Endothelial cell of umbilical vein (primary cell): Measurements from ENCODE around the gene HPX. TPM values are rescaled to one million over a fixed set of nuclear protein-coding genes. Genes with fewer than 3 reads are reported as not detected.

Experiments
- BruUV-seq: library from RNA; stranded (reverse); fragments of 400-500 nt; replicated peaks from 2 replicates; lab custom pipeline; 2021; lab: Mats Ljungman, UMichigan
- CTCF ChIA-PET: fragments of 300-600, 350-600 bp; sonication (Branson Sonifier 250); formaldehyde crosslinking; loops from one replicate; lab custom pipeline; 2021; ENCODE audit warnings: antibody characterized with exemption, inconsistent platforms; lab: Charles Lee
- POLR2A ChIA-PET: fragments of 300-600, 350-600 bp; sonication (Branson Sonifier 250); formaldehyde crosslinking; loops from one replicate; lab custom pipeline; 2021; ENCODE audit warnings: antibody characterized with exemption, inconsistent platforms; lab: Charles Lee
- DNase-seq: peaks from one replicate; pipeline ENCODE4 v3.0.0-alpha.2; 2011; ENCODE audit warnings: low read depth, low spot score
- FAIRE-seq: peaks from 2 replicates; lab custom pipeline; 2011; peaks lifted over from hg19 to GRCh38; lab: Jason Lieb, UNC
- H2AFZ ChIP-seq: 2 replicates; pipeline ENCODE4 v1.6.0; 2012; ENCODE audit warnings: low read depth, low read length, control low read depth, inconsistent platforms
- H3K27ac ChIP-seq: 2 replicates; pipeline ENCODE4 v1.5.1; 2011; ENCODE audit warnings: low read depth, mild to moderate bottlenecking, control low read depth, low read length, moderate library complexity; ENCODE audit not compliant: insufficient read depth
- H3K27me3 ChIP-seq, 2 experiments: 2 replicates each; pipeline versions ENCODE4 v1.6.0 to v1.6.1; 2011; ENCODE audit warnings: low read length in 2 of 2, mixed read lengths in 1 of 2; ENCODE audit not compliant: control insufficient read depth in 2 of 2, insufficient read depth in 2 of 2
- H3K36me3 ChIP-seq, 2 experiments: 2 replicates in 1 of 2; 3 replicates in 1 of 2; pipeline ENCODE4 v1.5.1; 2011; ENCODE audit warnings: low read length in 2 of 2, mild to moderate bottlenecking in 1 of 2, moderate library complexity in 1 of 2; ENCODE audit not compliant: control insufficient read depth in 2 of 2, insufficient read depth in 2 of 2; ENCODE audit errors: extremely low read depth in 1 of 2
- H3K4me1 ChIP-seq: 3 replicates; pipeline ENCODE4 v1.5.1; 2011; ENCODE audit warnings: mild to moderate bottlenecking, low read length; ENCODE audit not compliant: control insufficient read depth, insufficient read depth; ENCODE audit errors: extremely low read depth
- H3K4me2 ChIP-seq: 2 replicates; pipeline ENCODE4 v1.6.1; 2011; ENCODE audit warnings: low read length, control low read depth, mixed read lengths; ENCODE audit not compliant: insufficient read depth
- H3K4me3 ChIP-seq, 3 experiments: fragments of 200-600 bp in 1 of 3; sonication (generic), shearing (Covaris generic) in 1 of 3; replicated peaks in 1 of 3; 2 replicates each; pipeline ENCODE4 v1.5.1; 2011 to 2016; ENCODE audit warnings: control low read depth in 3 of 3, low read length in 3 of 3, mild to moderate bottlenecking in 2 of 3, inconsistent platforms in 1 of 3, low read depth in 1 of 3, moderate library complexity in 1 of 3; ENCODE audit not compliant: insufficient read depth in 1 of 3
- H3K79me2 ChIP-seq: 2 replicates; pipeline ENCODE4 v1.6.0; 2012; ENCODE audit warnings: low read length, inconsistent platforms; ENCODE audit not compliant: control insufficient read depth, insufficient read depth
- H3K9ac ChIP-seq: replicated peaks from 2 replicates; pipeline ENCODE3; 2011; ENCODE audit warnings: low read length, control low read depth; ENCODE audit not compliant: insufficient read depth; ENCODE audit errors: extremely low read depth
- H3K9me1 ChIP-seq: replicated peaks from 3 replicates; pipeline ENCODE4 v1.6.0; 2011; ENCODE audit warnings: mild to moderate bottlenecking, low read length; ENCODE audit not compliant: control insufficient read depth, insufficient read depth; ENCODE audit errors: extremely low read depth
- H3K9me3 ChIP-seq: replicated peaks from 2 replicates; pipeline ENCODE4 v1.5.1; 2012; ENCODE audit warnings: low read length, inconsistent platforms; ENCODE audit not compliant: control insufficient read depth, insufficient read depth
- H4K20me1 ChIP-seq: replicated peaks from 2 replicates; pipeline ENCODE3; 2011; ENCODE audit warnings: mild to moderate bottlenecking, low read length; ENCODE audit not compliant: control insufficient read depth, insufficient read depth; ENCODE audit errors: extremely low read depth
- EZH2 ChIP-seq: IDR thresholded peaks from 2 replicates; pipeline ENCODE4 v1.6.1; 2012; ENCODE audit warnings: borderline replicate concordance, low read depth, mild to moderate bottlenecking, moderate library complexity, low read length, inconsistent platforms; ENCODE audit not compliant: severe bottlenecking
- FOS ChIP-seq: IDR thresholded peaks from 2 replicates; pipeline ENCODE4 v1.6.1; 2011; ENCODE audit warnings: mild to moderate bottlenecking, low read length, moderate library complexity, borderline replicate concordance; ENCODE audit not compliant: insufficient read depth
- GATA2 ChIP-seq: IDR thresholded peaks from 2 replicates; pipeline ENCODE4 v1.7.0; 2011; ENCODE audit warnings: low read depth, mild to moderate bottlenecking, moderate library complexity, mixed read lengths, low read length; ENCODE audit not compliant: insufficient read length, insufficient read depth
- JUN ChIP-seq: IDR thresholded peaks from 2 replicates; pipeline ENCODE4 v1.6.1; 2011; ENCODE audit warnings: borderline replicate concordance, low read depth; ENCODE audit not compliant: insufficient read length, insufficient read depth
- MYC ChIP-seq: IDR thresholded peaks from one replicate; pipeline ENCODE4 v1.6.1; 2011; ENCODE audit warnings: mild to moderate bottlenecking, low read depth, low read length
- POLR2A ChIP-seq: IDR thresholded peaks from 2 replicates; pipeline ENCODE4 v1.6.1; 2012; ENCODE audit warnings: low read depth, mild to moderate bottlenecking, control low read depth, low read length
- POLR2AphosphoS5 ChIP-seq: IDR thresholded peaks from 2 replicates; pipeline ENCODE4 v1.6.1; 2012; ENCODE audit warnings: low read depth, mild to moderate bottlenecking, control low read depth, low read length, moderate library complexity; ENCODE audit not compliant: insufficient read depth
- dilution Hi-C: fragments of 300-500 bp; cut with MboI; formaldehyde crosslinking; loops from one replicate; pipeline ENCODE4 v1.15.0; 2019; ENCODE audit warnings: low sequenced_read_pairs; ENCODE audit not compliant: extremely low pct_ligation_motif_present
- intact Hi-C: fragments of 100-400 bp; cut with micrococcal nuclease; formaldehyde crosslinking; loops from one replicate; pipeline ENCODE4 v1.10.0; 2022
- polyA plus RNA-seq, 4 experiments: library from polyadenylated mRNA; depleted of rRNA in 3 of 4; stranded (reverse) in 3 of 4; unstranded in 1 of 4; fragments of >200 nt; gene quantifications; 2 replicates each; pipeline versions ENCODE4 v1.2.1 to v1.2.3, GENCODE V29; 2011 to 2012; ENCODE audit warnings: missing spikeins in 1 of 4
- total RNA-seq: library from RNA; stranded (reverse); gene quantifications from 2 replicates; pipeline ENCODE4 v1.2.3, GENCODE V29; 2021
- TF ChIP-seq, protein P1 (sequence below), 2 donors: IDR thresholded peaks; 1 replicate in 1 of 2; 2 replicates in 1 of 2; pipeline ENCODE4 v1.5.1; 2011; ENCODE audit warnings: low read length in 2 of 2, mild to moderate bottlenecking in 2 of 2, moderate library complexity in 2 of 2, control low read depth in 1 of 2, inconsistent platforms in 1 of 2, low read depth in 1 of 2; ENCODE audit not compliant: insufficient read depth in 1 of 2; ENCODE audit errors: extremely low read depth in 1 of 2
- TF ChIP-seq, protein P2 (sequence below): IDR thresholded peaks from 2 replicates; pipeline ENCODE4 v1.6.1; 2011; ENCODE audit not compliant: insufficient read depth, insufficient read length

HPX gene
- total and polyA plus RNA-seq, 2 donors (not counting 3 experiments of a cell fraction or from before 2014, with no cell fraction given) = 1.3 to 1.5 TPM

DNA sequence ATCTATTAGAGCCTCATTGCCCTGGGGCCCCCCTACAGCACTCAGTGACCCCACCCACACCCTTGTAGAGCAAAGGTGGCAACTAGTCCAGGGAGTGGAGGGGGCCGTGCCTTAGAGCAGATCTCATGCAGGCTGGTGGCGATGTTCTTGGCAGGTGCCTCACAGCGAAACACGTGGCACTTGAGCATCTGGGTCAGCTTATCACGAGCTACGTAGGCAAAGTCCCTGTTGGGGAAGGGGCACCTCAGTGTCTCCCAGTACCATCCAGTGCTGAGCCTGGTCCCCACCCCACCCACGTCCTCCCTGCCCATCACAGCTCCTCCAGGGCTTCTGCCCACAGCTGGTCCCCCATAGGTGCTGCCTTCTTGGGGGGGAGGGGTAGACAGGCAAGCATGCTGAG, 39.3 kb downstream of the HPX start:
- intact Hi-C loops = no loop called here
- no peak overlapping the region for H3K4me2 ChIP-seq
- dilution Hi-C loops = no loop called here

DNA sequence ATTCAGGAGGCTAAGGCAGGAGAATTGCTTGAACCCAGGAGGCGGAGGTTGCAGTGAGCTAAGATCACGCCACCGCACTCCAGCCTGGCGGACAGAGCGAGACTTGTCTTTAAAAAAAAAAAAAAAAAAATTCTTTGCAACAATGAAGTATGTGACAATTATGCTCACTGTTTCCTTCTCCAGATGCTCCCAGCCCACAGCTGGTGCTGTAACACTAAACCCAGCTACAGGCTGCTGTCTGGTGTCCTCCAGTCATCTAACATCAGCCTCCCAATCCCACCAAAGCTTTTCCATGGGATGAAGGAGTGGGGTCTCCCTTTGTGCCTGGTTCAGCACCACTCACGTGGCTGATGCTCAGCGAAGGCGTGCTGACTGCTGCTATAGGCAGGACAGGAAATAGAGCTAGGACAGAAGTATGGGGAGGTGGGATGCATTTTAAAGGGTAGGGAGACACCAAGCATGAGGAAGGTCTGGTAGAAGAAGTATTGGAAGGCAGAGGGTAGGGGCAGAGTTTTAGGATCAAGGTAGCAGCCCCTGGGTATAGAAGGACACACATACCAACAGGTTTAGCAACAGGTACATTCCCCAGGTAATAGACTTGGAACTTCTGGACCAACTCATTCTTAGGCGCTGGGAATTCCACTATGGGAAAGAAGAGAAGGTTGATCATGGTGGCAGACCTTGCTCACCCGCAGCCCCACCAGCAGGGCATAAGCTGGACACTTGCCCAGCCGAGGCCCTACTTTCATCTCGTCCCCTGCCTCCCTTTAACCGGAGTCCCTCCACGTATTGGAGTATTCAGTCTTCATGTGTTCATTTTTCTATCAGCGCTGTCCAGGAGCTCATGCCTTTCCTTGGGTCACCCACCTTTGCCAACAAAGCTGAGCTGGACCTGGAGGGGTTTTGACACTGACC, 40.1 kb downstream of the HPX start:
- Histone ChIP-seq H3K36me3 (peaks cover 2 to 9% of the 10 kb centered on the region in 2 experiments), H3K4me1 (no peaks in the 10 kb centered on the region), H3K9ac (no peak overlapping the region), H4K20me1 (no peaks in the 10 kb centered on the region), H3K4me3 (no peak overlapping the region), H3K27me3 (no peaks in the 10 kb centered on the region), H2AFZ (no peak overlapping the region), H3K9me1 (no peaks in the 10 kb centered on the region), H3K27ac (no peak overlapping the region), H3K79me2 (no peaks in the 10 kb centered on the region), H3K4me2 (no peak overlapping the region), H3K9me3 (no peaks in the 10 kb centered on the region)
- ChIA-PET CTCF (interaction anchor here (0.9 to 3.2 kb wide), 5 partner anchors 8 to 43 kb away, joined by 3 to 14 read pairs (median 8); partner anchors contain the start of gene SMPD1), POLR2A (no interaction called here)
- no peak for FAIRE-seq
- no TSS peak for BruUV-seq
- dilution Hi-C loops = no loop called here
- intact Hi-C loops = no loop called here
- no peak for DNase-seq
- no peak for TF ChIP-seq GATA2
- TF ChIP-seq FOS = no peak
- no peak for TF ChIP-seq MYC
- no peak for TF ChIP-seq EZH2
- TF ChIP-seq, protein P1, sequence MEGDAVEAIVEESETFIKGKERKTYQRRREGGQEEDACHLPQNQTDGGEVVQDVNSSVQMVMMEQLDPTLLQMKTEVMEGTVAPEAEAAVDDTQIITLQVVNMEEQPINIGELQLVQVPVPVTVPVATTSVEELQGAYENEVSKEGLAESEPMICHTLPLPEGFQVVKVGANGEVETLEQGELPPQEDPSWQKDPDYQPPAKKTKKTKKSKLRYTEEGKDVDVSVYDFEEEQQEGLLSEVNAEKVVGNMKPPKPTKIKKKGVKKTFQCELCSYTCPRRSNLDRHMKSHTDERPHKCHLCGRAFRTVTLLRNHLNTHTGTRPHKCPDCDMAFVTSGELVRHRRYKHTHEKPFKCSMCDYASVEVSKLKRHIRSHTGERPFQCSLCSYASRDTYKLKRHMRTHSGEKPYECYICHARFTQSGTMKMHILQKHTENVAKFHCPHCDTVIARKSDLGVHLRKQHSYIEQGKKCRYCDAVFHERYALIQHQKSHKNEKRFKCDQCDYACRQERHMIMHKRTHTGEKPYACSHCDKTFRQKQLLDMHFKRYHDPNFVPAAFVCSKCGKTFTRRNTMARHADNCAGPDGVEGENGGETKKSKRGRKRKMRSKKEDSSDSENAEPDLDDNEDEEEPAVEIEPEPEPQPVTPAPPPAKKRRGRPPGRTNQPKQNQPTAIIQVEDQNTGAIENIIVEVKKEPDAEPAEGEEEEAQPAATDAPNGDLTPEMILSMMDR (IDR thresholded peaks at IDR 0.05; ENCODE audit: extremely low read depth in 1 of 2, insufficient read depth in 1 of 2, low read depth in 1 of 2, low read length in 2 of 2) = no peak
- no peak for TF ChIP-seq POLR2AphosphoS5
- TF ChIP-seq POLR2A = no peak
- no peak for TF ChIP-seq JUN
- TF ChIP-seq, protein P2, sequence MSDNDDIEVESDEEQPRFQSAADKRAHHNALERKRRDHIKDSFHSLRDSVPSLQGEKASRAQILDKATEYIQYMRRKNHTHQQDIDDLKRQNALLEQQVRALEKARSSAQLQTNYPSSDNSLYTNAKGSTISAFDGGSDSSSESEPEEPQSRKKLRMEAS = no peak

More for the DNA sequence above, 39.3 kb downstream of the HPX start:
- Histone ChIP-seq H3K9me3 (no peaks in the 10 kb centered on the region), H3K4me1 (no peaks in the 10 kb centered on the region), H3K36me3 (peaks cover 2 to 9% of the 10 kb centered on the region in 2 experiments), H4K20me1 (no peaks in the 10 kb centered on the region), H2AFZ (no peak overlapping the region), H3K9ac (no peak overlapping the region), H3K4me3 (no peak overlapping the region), H3K9me1 (no peaks in the 10 kb centered on the region), H3K79me2 (no peaks in the 10 kb centered on the region), H3K27me3 (no peaks in the 10 kb centered on the region), H3K27ac (no peak overlapping the region)
- FAIRE-seq (no peak), DNase-seq (no peak)
- TF ChIP-seq MYC (no peak), POLR2A (no peak)
- CTCF ChIA-PET = interaction anchor here (0.9 to 2.2 kb wide), 3 partner anchors 9 to 26 kb away, joined by 3 to 8 read pairs (median 6); partner anchors contain the start of gene SMPD1
- POLR2A ChIA-PET = no interaction called here
- no TSS peak for BruUV-seq
